Measurements from ENCODE around the gene CDHR3. TPM values are rescaled to one million over a fixed set of nuclear protein-coding genes. Genes with fewer than 3 reads are reported as not detected.

The CDHR3 gene
- total and polyA plus RNA-seq, 9 of the 15 experiments (the other 6 are each of a cell fraction or from before 2014, with no cell fraction given) = 0.03 to 0.66 (median 0.24) TPM; not detected in 1

DNA sequence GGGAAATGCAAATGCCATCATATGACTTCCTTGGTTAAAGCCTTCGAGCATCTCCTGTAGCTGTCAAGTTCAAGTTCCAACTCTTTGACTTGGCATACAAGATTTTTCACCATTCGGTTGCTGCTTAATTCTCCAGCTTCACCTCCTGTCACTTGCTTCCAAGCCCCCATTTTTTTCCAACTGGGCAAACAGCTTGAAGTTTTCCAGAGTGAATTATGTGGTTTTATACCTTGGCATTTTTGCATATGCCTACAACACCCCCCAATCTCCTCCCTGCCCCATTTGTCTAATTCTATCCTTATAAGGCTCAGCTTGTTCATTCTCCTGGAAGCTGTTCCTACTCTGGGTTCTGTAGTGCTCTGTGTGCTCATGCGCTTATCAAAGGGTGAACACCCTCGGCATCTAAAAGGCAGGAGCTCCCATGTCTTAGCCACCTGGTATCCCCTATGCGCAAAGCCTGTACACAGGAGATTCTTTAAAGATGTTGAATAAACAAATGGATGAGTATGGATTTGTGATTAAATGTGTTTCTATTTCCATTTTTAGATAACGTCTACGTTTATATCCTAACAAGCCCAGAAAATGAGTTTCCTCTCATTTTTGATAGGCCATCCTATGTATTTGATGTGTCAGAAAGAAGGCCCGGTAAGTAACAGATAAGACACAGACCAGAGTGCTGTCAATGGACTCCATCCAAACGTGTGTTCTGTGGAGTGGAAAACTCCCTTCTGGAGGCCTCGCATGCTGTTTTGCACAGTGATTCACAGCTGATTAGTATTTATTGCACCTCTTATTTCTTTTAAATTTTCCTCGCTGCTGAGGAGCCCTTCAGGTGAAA is 52.5 kb downstream of the CDHR3 start (continued):
- no peak for TF ChIP-seq RERE (CRISPR knock-in tag; IDR thresholded peaks at IDR 0.05; ENCODE audit: borderline replicate concordance)
- TF ChIP-seq PHB (CRISPR knock-in tag; IDR thresholded peaks at IDR 0.05) = no peak
- TF ChIP-seq NR2C1 (IDR thresholded peaks at IDR 0.05) = no peak
- no peak for TF ChIP-seq NR2C1 (tag; IDR thresholded peaks at IDR 0.05)
- no peak for TF ChIP-seq C11orf30 (IDR thresholded peaks at IDR 0.05; ENCODE audit: low read depth)
- TF ChIP-seq ZNF140 (CRISPR knock-in tag; IDR thresholded peaks at IDR 0.05) = no peak
- TF ChIP-seq HDAC8 (tag; IDR thresholded peaks at IDR 0.05) = no peak
- TF ChIP-seq KLF16 (IDR thresholded peaks at IDR 0.05) = no peak
- no peak for TF ChIP-seq ARNT (IDR thresholded peaks at IDR 0.05)
- TF ChIP-seq, protein P1, sequence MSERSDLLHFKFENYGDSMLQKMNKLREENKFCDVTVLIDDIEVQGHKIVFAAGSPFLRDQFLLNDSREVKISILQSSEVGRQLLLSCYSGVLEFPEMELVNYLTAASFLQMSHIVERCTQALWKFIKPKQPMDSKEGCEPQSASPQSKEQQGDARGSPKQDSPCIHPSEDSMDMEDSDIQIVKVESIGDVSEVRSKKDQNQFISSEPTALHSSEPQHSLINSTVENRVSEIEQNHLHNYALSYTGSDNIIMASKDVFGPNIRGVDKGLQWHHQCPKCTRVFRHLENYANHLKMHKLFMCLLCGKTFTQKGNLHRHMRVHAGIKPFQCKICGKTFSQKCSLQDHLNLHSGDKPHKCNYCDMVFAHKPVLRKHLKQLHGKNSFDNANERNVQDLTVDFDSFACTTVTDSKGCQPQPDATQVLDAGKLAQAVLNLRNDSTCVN (CRISPR knock-in tag; IDR thresholded peaks at IDR 0.05) = no peak
- TF ChIP-seq UBTF (IDR thresholded peaks at IDR 0.05; ENCODE audit: borderline replicate concordance in 1 of 2, low read depth in 2 of 2, low read length in 2 of 2) = no peak
- TF ChIP-seq MTA3 (IDR thresholded peaks at IDR 0.05; ENCODE audit: borderline replicate concordance) = no peak
- TF ChIP-seq TCFL5 (CRISPR knock-in tag; conservative IDR thresholded peaks at IDR 0.05) = no peak
- peak in 1 of 2 experiments; percentile 28; a peak in 1 of 4 replicates for TF ChIP-seq TRIM24 (IDR thresholded peaks at IDR 0.05)
- TF ChIP-seq, protein P2, sequence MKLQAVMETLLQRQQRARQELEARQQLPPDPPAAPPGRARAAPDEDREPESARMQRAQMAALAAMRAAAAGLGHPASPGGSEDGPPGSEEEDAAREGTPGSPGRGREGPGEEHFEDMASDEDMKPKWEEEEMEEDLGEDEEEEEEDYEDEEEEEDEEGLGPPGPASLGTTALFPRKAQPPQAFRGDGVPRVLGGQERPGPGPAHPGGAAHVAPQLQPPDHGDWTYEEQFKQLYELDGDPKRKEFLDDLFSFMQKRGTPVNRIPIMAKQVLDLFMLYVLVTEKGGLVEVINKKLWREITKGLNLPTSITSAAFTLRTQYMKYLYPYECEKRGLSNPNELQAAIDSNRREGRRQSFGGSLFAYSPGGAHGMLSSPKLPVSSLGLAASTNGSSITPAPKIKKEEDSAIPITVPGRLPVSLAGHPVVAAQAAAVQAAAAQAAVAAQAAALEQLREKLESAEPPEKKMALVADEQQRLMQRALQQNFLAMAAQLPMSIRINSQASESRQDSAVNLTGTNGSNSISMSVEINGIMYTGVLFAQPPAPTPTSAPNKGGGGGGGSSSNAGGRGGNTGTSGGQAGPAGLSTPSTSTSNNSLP (IDR thresholded peaks at IDR 0.05; ENCODE audit: borderline replicate concordance, low read depth, low read length) = no peak
- no peak for TF ChIP-seq KAT2B (IDR thresholded peaks at IDR 0.05; ENCODE audit: low read depth, low read length)
- no peak for TF ChIP-seq SETDB1 (IDR thresholded peaks at IDR 0.05; ENCODE audit: low read length)
- TF ChIP-seq ZNF444 (CRISPR knock-in tag; IDR thresholded peaks at IDR 0.05) = no peak

Measured in K562 (cell line).